OCI-LY1 (cell line): ENCODE results near the gene SLC30A5.

Experiments used
- EZH2 ChIP-seq: fragments of 200-600 bp; sonication (generic), shearing (Covaris generic); IDR thresholded peaks from 2 replicates; pipeline ENCODE4 v1.8.0; 2017; ENCODE audit warnings: borderline replicate concordance, mixed run types, mild to moderate bottlenecking, antibody characterized with exemption, low read length, moderate library complexity, mixed read lengths
- TF ChIP-seq, protein P1 (sequence below): fragments of 200-600 bp; sonication (generic), shearing (Covaris generic); IDR thresholded peaks from 2 replicates; pipeline ENCODE4 v1.5.1; 2017; ENCODE audit warnings: mild to moderate bottlenecking, antibody characterized with exemption, low read length, moderate library complexity, mixed read lengths

DNA sequence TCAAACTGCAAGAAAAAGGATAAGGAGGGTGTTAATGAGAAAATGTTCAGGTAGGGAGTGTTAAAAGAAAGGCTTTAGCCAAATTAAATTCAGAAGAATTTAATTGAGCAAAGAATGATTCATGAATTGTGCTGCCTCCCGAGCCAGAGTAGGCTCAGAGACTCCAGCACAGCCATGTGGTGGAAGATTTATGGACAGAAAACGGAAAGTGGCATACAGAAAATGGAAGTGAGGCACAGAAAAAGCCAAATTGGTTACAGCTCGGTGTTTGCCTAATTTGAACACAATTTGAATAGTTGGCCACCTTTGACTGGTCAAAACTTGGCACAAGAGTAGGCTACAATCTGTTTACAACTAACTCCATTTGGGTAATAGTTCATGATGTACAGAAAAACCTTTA, 9.6 kb upstream of the SLC30A5 start:
- TF ChIP-seq, protein P1, sequence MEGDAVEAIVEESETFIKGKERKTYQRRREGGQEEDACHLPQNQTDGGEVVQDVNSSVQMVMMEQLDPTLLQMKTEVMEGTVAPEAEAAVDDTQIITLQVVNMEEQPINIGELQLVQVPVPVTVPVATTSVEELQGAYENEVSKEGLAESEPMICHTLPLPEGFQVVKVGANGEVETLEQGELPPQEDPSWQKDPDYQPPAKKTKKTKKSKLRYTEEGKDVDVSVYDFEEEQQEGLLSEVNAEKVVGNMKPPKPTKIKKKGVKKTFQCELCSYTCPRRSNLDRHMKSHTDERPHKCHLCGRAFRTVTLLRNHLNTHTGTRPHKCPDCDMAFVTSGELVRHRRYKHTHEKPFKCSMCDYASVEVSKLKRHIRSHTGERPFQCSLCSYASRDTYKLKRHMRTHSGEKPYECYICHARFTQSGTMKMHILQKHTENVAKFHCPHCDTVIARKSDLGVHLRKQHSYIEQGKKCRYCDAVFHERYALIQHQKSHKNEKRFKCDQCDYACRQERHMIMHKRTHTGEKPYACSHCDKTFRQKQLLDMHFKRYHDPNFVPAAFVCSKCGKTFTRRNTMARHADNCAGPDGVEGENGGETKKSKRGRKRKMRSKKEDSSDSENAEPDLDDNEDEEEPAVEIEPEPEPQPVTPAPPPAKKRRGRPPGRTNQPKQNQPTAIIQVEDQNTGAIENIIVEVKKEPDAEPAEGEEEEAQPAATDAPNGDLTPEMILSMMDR, result no peak
- TF ChIP-seq EZH2, result no peak
